Ovary (tissue), 9 donors: ENCODE measurements around the gene TP53I11. TPM values are rescaled to one million over a fixed set of nuclear protein-coding genes. Genes with fewer than 3 reads are reported as not detected.

ENCODE experiments used
- DNase-seq, 5 donors: peaks; one replicate each; pipeline ENCODE4 v3.0.0-alpha.2; 2019 to 2020
- H3K27ac ChIP-seq, 2 donors: fragments of 200-600 bp; one replicate each; pipeline versions ENCODE4 v1.5.1 to v1.8.0; 2019 to 2022
- H3K27me3 ChIP-seq: fragments of 200-600 bp; one replicate; pipeline ENCODE4 v1.8.0; 2022
- H3K36me3 ChIP-seq: fragments of 200-600 bp; sonication (generic); one replicate; pipeline ENCODE4 v1.5.1; 2019
- H3K4me1 ChIP-seq: one replicate; pipeline ENCODE4 v1.8.1; 2013; ENCODE audit warnings: mild to moderate bottlenecking, moderate library complexity; ENCODE audit not compliant: insufficient read depth
- H3K4me3 ChIP-seq: fragments of 200-600 bp; sonication (generic); one replicate; pipeline ENCODE4 v1.5.1; 2017
- H3K9me3 ChIP-seq, 2 donors: fragments of 200-600 bp in 1 of 2; sonication (generic) in 1 of 2; one replicate each; pipeline versions ENCODE4 v1.5.1 to v1.8.1; 2013 to 2019; ENCODE audit warnings: mild to moderate bottlenecking in 1 of 2, moderate library complexity in 1 of 2
- CTCF ChIP-seq, 3 donors: fragments of 450-650 bp in 2 of 3; fragments of 200-600 bp in 1 of 3; IDR thresholded peaks; one replicate each; pipeline versions ENCODE4 v1.5.1 to v1.8.0; 2016 to 2022; ENCODE audit warnings: antibody characterized with exemption in 3 of 3, mild to moderate bottlenecking in 1 of 3
- EP300 ChIP-seq: sonication (generic); formaldehyde crosslinking; IDR thresholded peaks from one replicate; pipeline ENCODE4 v1.6.1; 2017; ENCODE audit warnings: antibody characterized with exemption
- POLR2A ChIP-seq: fragments of 450-650 bp; IDR thresholded peaks from one replicate; pipeline ENCODE4 v1.6.1; 2017; ENCODE audit warnings: antibody characterized with exemption, mild to moderate bottlenecking, moderate library complexity
- WGBS, 3 donors: extraction: QIAGEN DNeasy Blood & Tissue Kit in 1 of 3; methylation state at CpG; one replicate each; pipeline versions ENCODE4 v1.1.5 to v1.1.7; 2013 to 2017; 5-methylcytosine and 5-hydroxymethylcytosine counted together
- intact Hi-C, 4 donors: fragments of 100-400 bp; cut with DNase I; formaldehyde crosslinking; loops; one replicate each; pipeline versions ENCODE4 v1.11.0 to v1.15.1; 2022 to 2023
- polyA plus RNA-seq, 2 donors: library from polyadenylated mRNA; stranded (reverse); fragments of 200-250 nt in 1 of 2; fragments of 350-450 nt in 1 of 2; fragmentation: Illumina TruSeq in 1 of 2; extraction: RNeasy Lipid Tissue Mini Kit (QIAGEN cat#74804) in 1 of 2; gene quantifications; one replicate each; pipeline ENCODE4 v1.2.3, GENCODE V29; 2013 to 2014
- total RNA-seq, 7 donors: library from RNA; depleted of rRNA in 2 of 7; stranded (reverse); fragments of >200 nt in 2 of 7; fragmentation: NEBNext Ultra II Directional in 3 of 7; extraction: Animal tissue kit (Norgen Biotek cat#: 25700) in 3 of 7; gene quantifications; one replicate each; pipeline versions ENCODE4 v1.1.0 to v1.2.4, GENCODE V29; 2016 to 2023
- donor health status: DM: no; HTN: no; CAD: no; lungs with moderate emphysema.
- donor health status: DM: no; HTN: no; CAD: no.
- donor health status: Bipolar disorder and iron deficiency.
- donor health status: DM: yes; HTN: yes; CAD: no.
- donor health status: DM: no; HTN: no; CAD: no.
- donor health status: DM: yes; HTN: yes; CAD: no.

Gene TP53I11
- total and polyA plus RNA-seq, 9 donors: 9.2 to 51.9 (median 21.8) TPM

DNA sequence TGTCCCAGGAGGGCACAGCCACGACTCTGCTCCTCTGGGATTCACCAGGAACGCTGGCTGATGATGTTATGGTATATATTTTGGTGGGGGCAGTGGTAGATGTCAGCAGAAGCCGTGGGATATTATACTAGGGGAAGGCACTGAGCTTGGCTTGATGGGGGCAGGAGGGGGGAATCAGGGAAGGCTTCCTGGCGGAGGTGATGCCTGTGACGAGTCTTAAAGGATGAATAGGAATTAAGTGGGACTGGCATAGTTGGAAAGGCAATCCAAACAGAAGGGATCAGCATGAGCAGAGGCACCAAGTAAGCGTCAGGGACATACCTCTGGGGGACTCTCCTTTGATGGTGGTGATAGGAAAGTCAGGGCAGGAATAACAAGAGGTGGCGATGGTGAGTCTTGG, 47.6 kb downstream of the TP53I11 start:
- H3K27ac ChIP-seq: no peak overlapping the region
- no peaks in the 10 kb centered on the region for H3K27me3 ChIP-seq
- H3K4me1 ChIP-seq: no peaks in the 10 kb centered on the region
- no peak overlapping the region for H3K4me3 ChIP-seq
- TF ChIP-seq EP300 (no peak), POLR2A (no peak), CTCF (IDR thresholded peaks at IDR 0.05) (no peak)
- DNase-seq: no peak
- no peaks in the 10 kb centered on the region for H3K36me3 ChIP-seq
- intact Hi-C loops: no loop called here
- 77 to 86% (median 80%) methylated on average over 7 of the region's 7 CpGs for WGBS, 3 donors
- no peaks in the 10 kb centered on the region for H3K9me3 ChIP-seq

- WGBS, 3 donors: 81 to 85% (median 82%) methylated on average over 5 of the region's 5 CpGs
- intact Hi-C loops: no loop called here
These were observed 48.9 kb downstream of the TP53I11 start for GRCh38 chr11:44901786-44902185.

GRCh38 chr11:44901120-44901633, 49.5 kb downstream of the TP53I11 start:
- no peaks in the 10 kb centered on the region for H3K27me3 ChIP-seq
- no peak overlapping the region for H3K27ac ChIP-seq
- DNase-seq: no peak
- TF ChIP-seq EP300 (no peak), POLR2A (no peak), CTCF (IDR thresholded peaks at IDR 0.05) (no peak)
- H3K4me3 ChIP-seq: no peak overlapping the region
- H3K9me3 ChIP-seq: no peaks in the 10 kb centered on the region
- H3K36me3 ChIP-seq: no peaks in the 10 kb centered on the region
- H3K4me1 ChIP-seq: no peaks in the 10 kb centered on the region
- intact Hi-C loops: no loop called here
- 87 to 89% (median 88%) methylated on average over 7 of the region's 7 CpGs for WGBS, 3 donors

More at GRCh38 chr11:44901786-44902185, 48.9 kb downstream of the TP53I11 start:
- TF ChIP-seq EP300 (no peak), CTCF (IDR thresholded peaks at IDR 0.05) (no peak), POLR2A (no peak)
- no peak overlapping the region for H3K27ac ChIP-seq
- H3K4me1 ChIP-seq: no peaks in the 10 kb centered on the region
- no peaks in the 10 kb centered on the region for H3K9me3 ChIP-seq
- no peaks in the 10 kb centered on the region for H3K27me3 ChIP-seq
- no peaks in the 10 kb centered on the region for H3K36me3 ChIP-seq
- DNase-seq: no peak
- H3K4me3 ChIP-seq: no peak overlapping the region

DNA sequence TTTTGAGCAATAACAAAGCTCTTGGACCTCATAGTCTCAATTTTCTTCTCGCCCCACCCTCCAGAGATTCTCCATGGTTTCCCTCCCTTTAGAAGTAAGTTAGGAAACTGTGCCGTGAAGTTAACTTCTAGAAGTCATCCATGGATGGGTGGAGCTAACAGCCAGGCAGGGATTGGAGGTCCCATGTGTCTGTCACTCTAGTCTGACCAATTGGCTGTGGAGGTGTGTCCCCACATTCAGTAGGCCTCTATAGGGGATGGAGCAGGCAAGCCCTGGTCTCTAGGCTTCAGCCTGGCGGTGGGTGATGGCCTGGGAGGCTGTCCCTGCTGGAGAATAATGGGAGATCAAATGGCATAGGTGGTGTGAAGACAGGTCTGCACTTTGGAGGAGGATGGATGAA, 50.7 kb downstream of the TP53I11 start:
- Histone ChIP-seq H3K4me1 (no peaks in the 10 kb centered on the region), H3K27me3 (no peaks in the 10 kb centered on the region), H3K4me3 (no peak overlapping the region), H3K36me3 (no peaks in the 10 kb centered on the region), H3K9me3 (no peaks in the 10 kb centered on the region), H3K27ac (no peak overlapping the region)
- DNase-seq: no peak
- intact Hi-C loops: loop anchor here in 2 of 4 donors (5.0 kb wide), 2 partner anchors 173 to 278 kb away; partner anchors contain the start of gene TSPAN18 (in 1 of the 2)
- TF ChIP-seq CTCF (IDR thresholded peaks at IDR 0.05) (no peak), POLR2A (no peak), EP300 (no peak)
- WGBS, 3 donors: 79 to 83% (median 80%) methylated on average over 3 of the region's 3 CpGs
